Cerebellar cortex (tissue), 1 donor: Measurements from ENCODE around the gene UCN2.

ENCODE experiments used
- DNase-seq: peaks from one replicate; pipeline ENCODE4 v3.0.0-alpha.2; 2015; ENCODE audit warnings: low spot score

UCN2 gene

GRCh38 chr3:48591436-48591835 is 27.9 kb upstream of the UCN2 start:
- no peak for DNase-seq

- no peak for DNase-seq
These were observed 24.6 kb upstream of the UCN2 start for GRCh38 chr3:48588230-48588629.

- no peak for DNase-seq
These were observed 24.1 kb upstream of the UCN2 start for GRCh38 chr3:48587686-48588085.

GRCh38 chr3:48585411-48585810 is 21.8 kb upstream of the UCN2 start:
- DNase-seq, result no peak

- no peak for DNase-seq
These were observed 21.3 kb upstream of the UCN2 start for GRCh38 chr3:48584836-48585235.

GRCh38 chr3:48581621-48582481 is 18.3 kb upstream of the UCN2 start:
- no peak for DNase-seq

GRCh38 chr3:48576647-48577046 is 13.1 kb upstream of the UCN2 start:
- no peak for DNase-seq

GRCh38 chr3:48575366-48575765 is 11.8 kb upstream of the UCN2 start:
- DNase-seq, result no peak

GRCh38 chr3:48573973-48574585 is 10.5 kb upstream of the UCN2 start:
- no peak for DNase-seq

- no peak for DNase-seq
These were observed 8.9 kb upstream of the UCN2 start for GRCh38 chr3:48572517-48572916.

- DNase-seq, result no peak
These were observed 8.4 kb upstream of the UCN2 start for GRCh38 chr3:48571938-48572337.

GRCh38 chr3:48569808-48570450 is 6.3 kb upstream of the UCN2 start:
- DNase-seq, result no peak

GRCh38 chr3:48569400-48569799 is 5.8 kb upstream of the UCN2 start:
- no peak for DNase-seq

GRCh38 chr3:48568476-48568875 is 4.9 kb upstream of the UCN2 start:
- no peak for DNase-seq

GRCh38 chr3:48567500-48567899 is 3.9 kb upstream of the UCN2 start:
- DNase-seq, result no peak

GRCh38 chr3:48567090-48567489 is 3.5 kb upstream of the UCN2 start:
- DNase-seq, result no peak

- no peak for DNase-seq
These were observed 2.8 kb upstream of the UCN2 start for GRCh38 chr3:48566401-48566760.

GRCh38 chr3:48565591-48566400 is 2.2 kb upstream of the UCN2 start:
- no peak for DNase-seq

GRCh38 chr3:48565186-48565585 is 1.6 kb upstream of the UCN2 start:
- DNase-seq, result no peak

GRCh38 chr3:48564667-48565066 is 1.1 kb upstream of the UCN2 start:
- no peak for DNase-seq

GRCh38 chr3:48564022-48564421 is 441 bp upstream of the UCN2 start:
- no peak for DNase-seq

GRCh38 chr3:48562367-48563095 is 1.1 kb downstream of the UCN2 start:
- no peak for DNase-seq
